HepG2 (cell line): ENCODE data around the gene BRAT1. TPM values are rescaled to one million over a fixed set of nuclear protein-coding genes. Genes with fewer than 3 reads are reported as not detected.
A peak's percentile ranks its signal among the peaks of the same experiment; 100 is the strongest.

Experiments
- ATRX ChIP-seq: sonication (generic); formaldehyde crosslinking; IDR thresholded peaks from 2 replicates; pipeline ENCODE4 v1.4.0; 2020; ENCODE audit warnings: missing genetic modification reagents, borderline replicate concordance
- CCDC6 ChIP-seq: sonication (generic); formaldehyde crosslinking; IDR thresholded peaks from 2 replicates; pipeline ENCODE4 v1.8.1; 2022; ENCODE audit warnings: mild to moderate bottlenecking, missing genetic modification reagents, moderate library complexity
- CEBPG ChIP-seq: IDR thresholded peaks from 2 replicates; pipeline ENCODE4 v1.6.1; 2016
- ELF4 ChIP-seq: sonication (generic); formaldehyde crosslinking; IDR thresholded peaks from 2 replicates; pipeline ENCODE4 v1.5.0; 2020; ENCODE audit warnings: missing genetic modification reagents, mild to moderate bottlenecking, moderate library complexity, borderline replicate concordance
- HOXA3 ChIP-seq: sonication (generic); formaldehyde crosslinking; IDR thresholded peaks from 2 replicates; pipeline ENCODE4 v1.5.0; 2020; ENCODE audit warnings: missing genetic modification reagents
- IRX3 ChIP-seq: sonication (generic); formaldehyde crosslinking; IDR thresholded peaks from 2 replicates; pipeline ENCODE4 v1.8.1; 2023; ENCODE audit warnings: mild to moderate bottlenecking, low read depth, missing genetic modification reagents, borderline replicate concordance
- MATR3 ChIP-seq: sonication (generic); formaldehyde crosslinking; IDR thresholded peaks from 2 replicates; pipeline ENCODE4 v1.4.0; 2020; ENCODE audit warnings: missing genetic modification reagents
- PITX1 ChIP-seq: sonication (generic); formaldehyde crosslinking; IDR thresholded peaks from 2 replicates; pipeline ENCODE4 v1.5.1; 2020; ENCODE audit warnings: mild to moderate bottlenecking, missing genetic modification reagents
- RAD51 ChIP-seq: fragments of 450-650 bp; IDR thresholded peaks from 2 replicates; pipeline ENCODE4 v1.6.1; 2016; ENCODE audit warnings: borderline replicate concordance
- SALL2 ChIP-seq: sonication (generic); formaldehyde crosslinking; IDR thresholded peaks from 2 replicates; pipeline ENCODE4 v1.8.1; 2023; ENCODE audit warnings: mild to moderate bottlenecking, missing genetic modification reagents, inconsistent platforms
- SMARCE1 ChIP-seq: fragments of 450-650 bp; IDR thresholded peaks from 2 replicates; pipeline ENCODE4 v1.6.1; 2017; ENCODE audit warnings: borderline replicate concordance
- THYN1 ChIP-seq: sonication (generic); formaldehyde crosslinking; IDR thresholded peaks from 2 replicates; pipeline ENCODE4 v1.8.1; 2023; ENCODE audit warnings: low read depth, mild to moderate bottlenecking, moderate library complexity, missing genetic modification reagents, borderline replicate concordance
- TMF1 ChIP-seq: sonication (generic); formaldehyde crosslinking; IDR thresholded peaks from 2 replicates; pipeline ENCODE4 v1.8.1; 2022; ENCODE audit warnings: low read depth, missing genetic modification reagents
- ZBTB8A ChIP-seq: sonication (generic); formaldehyde crosslinking; IDR thresholded peaks from 2 replicates; pipeline ENCODE4 v1.4.0; 2020; ENCODE audit warnings: mild to moderate bottlenecking, low read depth, missing genetic modification reagents, borderline replicate concordance
- ZNF484 ChIP-seq: sonication (generic); formaldehyde crosslinking; IDR thresholded peaks from 2 replicates; pipeline ENCODE4 v1.5.1; 2020; ENCODE audit warnings: mild to moderate bottlenecking, low read depth, missing genetic modification reagents, borderline replicate concordance
- polyA plus RNA-seq, 8 experiments: library from polyadenylated mRNA; depleted of rRNA in 3 of 8; stranded (reverse) in 7 of 8; unstranded in 1 of 8; fragments of >200 nt; fragmentation: Illumina TruSeq in 4 of 8; extraction: Trizol in 4 of 8; gene quantifications; 2 replicates each; pipeline versions ENCODE4 v1.2.1 to v1.2.3, GENCODE V29; 2011 to 2016; ENCODE audit warnings: low read depth in 4 of 8, missing spikeins in 1 of 8, mixed read lengths in 1 of 8; ENCODE audit not compliant: insufficient read depth in 1 of 8
- total RNA-seq, 5 experiments: library from RNA; depleted of rRNA; stranded (reverse); fragments of >200 nt; fragmentation: Illumina TruSeq; extraction: Trizol; gene quantifications; 2 replicates each; pipeline ENCODE4 v1.2.3, GENCODE V29; 2016; ENCODE audit warnings: low read depth in 1 of 5
- TF ChIP-seq, protein P1 (sequence below), 2 experiments: sonication (generic) in 1 of 2; formaldehyde crosslinking in 1 of 2; IDR thresholded peaks; 2 replicates each; pipeline versions ENCODE4 v1.4.0 to v1.6.1; 2018 to 2020; ENCODE audit warnings: missing genetic modification reagents in 2 of 2, borderline replicate concordance in 1 of 2, low read depth in 1 of 2, mild to moderate bottlenecking in 1 of 2, missing biosample characterization in 1 of 2
- TF ChIP-seq, protein P2 (sequence below): sonication (generic); formaldehyde crosslinking; IDR thresholded peaks from 2 replicates; pipeline ENCODE4 v1.4.0; 2020; ENCODE audit warnings: mild to moderate bottlenecking, missing genetic modification reagents
- TF ChIP-seq, protein P3 (sequence below): sonication (generic); formaldehyde crosslinking; IDR thresholded peaks from 2 replicates; pipeline ENCODE4 v1.4.0; 2020; ENCODE audit warnings: missing genetic modification reagents
- TF ChIP-seq, protein P4 (sequence below), 2 experiments: sonication (generic) in 1 of 2; formaldehyde crosslinking in 1 of 2; IDR thresholded peaks; 2 replicates each; pipeline versions ENCODE4 v1.6.1 to v1.9.0; 2014 to 2022; ENCODE audit warnings: antibody characterized with exemption in 1 of 2, borderline replicate concordance in 1 of 2, inconsistent platforms in 1 of 2, low read depth in 1 of 2, missing genetic modification reagents in 1 of 2

Gene BRAT1
- total and polyA plus RNA-seq, 2 of the 13 experiments (the other 11 are each of a cell fraction or from before 2014, with no cell fraction given), result 10.2 to 20.3 TPM

DNA sequence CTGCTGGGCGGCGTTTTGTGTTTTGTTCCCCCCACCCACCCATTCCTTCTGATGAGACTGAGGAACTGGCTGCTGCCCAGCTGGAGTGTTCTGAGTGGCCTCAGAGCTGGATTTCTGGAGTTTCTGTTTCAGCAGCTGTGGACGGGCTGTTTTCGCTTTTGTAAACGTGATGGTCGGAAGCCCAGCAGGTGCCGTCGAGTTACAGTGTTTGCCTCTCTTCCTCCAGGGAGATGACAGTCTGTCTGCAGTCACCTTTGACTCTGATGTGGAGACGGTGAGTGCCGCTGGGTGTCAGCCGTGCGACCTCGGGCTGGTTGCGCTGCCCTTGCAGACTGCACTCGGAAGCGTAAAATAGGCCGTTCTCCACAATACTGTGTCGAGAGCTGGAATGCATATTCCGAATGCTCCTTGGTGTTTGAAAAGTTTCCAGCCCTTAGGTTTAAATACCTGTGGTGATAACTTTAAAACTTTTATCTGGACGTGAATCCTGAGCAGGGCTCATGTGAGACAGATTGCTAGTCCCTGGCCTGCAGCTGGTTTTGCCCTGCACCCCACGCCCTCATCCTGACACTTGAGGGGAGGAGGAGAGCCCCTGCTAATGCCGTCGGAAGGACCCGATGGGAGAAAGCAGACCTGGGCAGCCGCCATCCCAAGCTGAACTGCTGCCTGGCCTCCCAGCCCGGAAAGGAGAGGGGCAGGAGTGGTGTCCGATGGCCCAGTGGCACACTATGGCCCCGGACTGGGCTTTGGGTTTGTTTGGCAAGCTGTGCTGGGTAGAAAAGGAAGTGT lies 11.8 kb upstream of the BRAT1 start (continued):
- TF ChIP-seq CEBPG (CRISPR knock-in tag) (no peak), PITX1 (CRISPR knock-in tag) (no peak), RAD51 (no peak), ATRX (CRISPR knock-in tag) (no peak), TMF1 (CRISPR knock-in tag) (no peak), HOXA3 (CRISPR knock-in tag) (no peak), ZBTB8A (CRISPR knock-in tag) (no peak), THYN1 (CRISPR knock-in tag) (no peak), ELF4 (CRISPR knock-in tag) (no peak), SMARCE1 (no peak), CCDC6 (no peak), MATR3 (CRISPR knock-in tag) (no peak), SALL2 (CRISPR knock-in tag) (no peak), IRX3 (CRISPR knock-in tag) (no peak), ZNF484 (CRISPR knock-in tag) (no peak)
- TF ChIP-seq, protein P1, sequence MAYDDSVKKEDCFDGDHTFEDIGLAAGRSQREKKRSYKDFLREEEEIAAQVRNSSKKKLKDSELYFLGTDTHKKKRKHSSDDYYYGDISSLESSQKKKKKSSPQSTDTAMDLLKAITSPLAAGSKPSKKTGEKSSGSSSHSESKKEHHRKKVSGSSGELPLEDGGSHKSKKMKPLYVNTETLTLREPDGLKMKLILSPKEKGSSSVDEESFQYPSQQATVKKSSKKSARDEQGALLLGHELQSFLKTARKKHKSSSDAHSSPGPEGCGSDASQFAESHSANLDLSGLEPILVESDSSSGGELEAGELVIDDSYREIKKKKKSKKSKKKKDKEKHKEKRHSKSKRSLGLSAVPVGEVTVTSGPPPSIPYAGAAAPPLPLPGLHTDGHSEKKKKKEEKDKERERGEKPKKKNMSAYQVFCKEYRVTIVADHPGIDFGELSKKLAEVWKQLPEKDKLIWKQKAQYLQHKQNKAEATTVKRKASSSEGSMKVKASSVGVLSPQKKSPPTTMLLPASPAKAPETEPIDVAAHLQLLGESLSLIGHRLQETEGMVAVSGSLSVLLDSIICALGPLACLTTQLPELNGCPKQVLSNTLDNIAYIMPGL (CRISPR knock-in tag; IDR thresholded peaks at IDR 0.05; ENCODE audit: borderline replicate concordance in 1 of 2, low read depth in 1 of 2), result peak; percentile 64 to 71; a peak in 3 of 4 replicates
- TF ChIP-seq, protein P2, sequence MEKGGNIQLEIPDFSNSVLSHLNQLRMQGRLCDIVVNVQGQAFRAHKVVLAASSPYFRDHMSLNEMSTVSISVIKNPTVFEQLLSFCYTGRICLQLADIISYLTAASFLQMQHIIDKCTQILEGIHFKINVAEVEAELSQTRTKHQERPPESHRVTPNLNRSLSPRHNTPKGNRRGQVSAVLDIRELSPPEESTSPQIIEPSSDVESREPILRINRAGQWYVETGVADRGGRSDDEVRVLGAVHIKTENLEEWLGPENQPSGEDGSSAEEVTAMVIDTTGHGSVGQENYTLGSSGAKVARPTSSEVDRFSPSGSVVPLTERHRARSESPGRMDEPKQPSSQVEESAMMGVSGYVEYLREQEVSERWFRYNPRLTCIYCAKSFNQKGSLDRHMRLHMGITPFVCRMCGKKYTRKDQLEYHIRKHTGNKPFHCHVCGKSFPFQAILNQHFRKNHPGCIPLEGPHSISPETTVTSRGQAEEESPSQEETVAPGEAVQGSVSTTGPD, result no peak
- TF ChIP-seq, protein P3, sequence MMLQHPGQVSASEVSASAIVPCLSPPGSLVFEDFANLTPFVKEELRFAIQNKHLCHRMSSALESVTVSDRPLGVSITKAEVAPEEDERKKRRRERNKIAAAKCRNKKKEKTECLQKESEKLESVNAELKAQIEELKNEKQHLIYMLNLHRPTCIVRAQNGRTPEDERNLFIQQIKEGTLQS, result no peak
- TF ChIP-seq, protein P4, sequence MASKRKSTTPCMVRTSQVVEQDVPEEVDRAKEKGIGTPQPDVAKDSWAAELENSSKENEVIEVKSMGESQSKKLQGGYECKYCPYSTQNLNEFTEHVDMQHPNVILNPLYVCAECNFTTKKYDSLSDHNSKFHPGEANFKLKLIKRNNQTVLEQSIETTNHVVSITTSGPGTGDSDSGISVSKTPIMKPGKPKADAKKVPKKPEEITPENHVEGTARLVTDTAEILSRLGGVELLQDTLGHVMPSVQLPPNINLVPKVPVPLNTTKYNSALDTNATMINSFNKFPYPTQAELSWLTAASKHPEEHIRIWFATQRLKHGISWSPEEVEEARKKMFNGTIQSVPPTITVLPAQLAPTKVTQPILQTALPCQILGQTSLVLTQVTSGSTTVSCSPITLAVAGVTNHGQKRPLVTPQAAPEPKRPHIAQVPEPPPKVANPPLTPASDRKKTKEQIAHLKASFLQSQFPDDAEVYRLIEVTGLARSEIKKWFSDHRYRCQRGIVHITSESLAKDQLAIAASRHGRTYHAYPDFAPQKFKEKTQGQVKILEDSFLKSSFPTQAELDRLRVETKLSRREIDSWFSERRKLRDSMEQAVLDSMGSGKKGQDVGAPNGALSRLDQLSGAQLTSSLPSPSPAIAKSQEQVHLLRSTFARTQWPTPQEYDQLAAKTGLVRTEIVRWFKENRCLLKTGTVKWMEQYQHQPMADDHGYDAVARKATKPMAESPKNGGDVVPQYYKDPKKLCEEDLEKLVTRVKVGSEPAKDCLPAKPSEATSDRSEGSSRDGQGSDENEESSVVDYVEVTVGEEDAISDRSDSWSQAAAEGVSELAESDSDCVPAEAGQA (IDR thresholded peaks at IDR 0.05; ENCODE audit: low read depth), result no peak
- TF ChIP-seq, protein P4 (CRISPR knock-in tag; IDR thresholded peaks at IDR 0.05; ENCODE audit: borderline replicate concordance), result no peak
